ENCODE data around the gene PEX7. TPM values are rescaled to one million over a fixed set of nuclear protein-coding genes. Genes with fewer than 3 reads are reported as not detected.

Gene PEX7
- total and polyA plus RNA-seq, 2 of the 8 experiments (the other 6 are each of a cell fraction or from before 2014, with no cell fraction given), result 6.4 to 11.0 TPM

GRCh38 chr6:136945711-136946121, 123.3 kb downstream of the PEX7 start (continued):
- TF ChIP-seq BRCA1 (IDR thresholded peaks at IDR 0.05; ENCODE audit: low read depth, low read length) (no peak), CHD7 (IDR thresholded peaks at IDR 0.05; ENCODE audit: insufficient replicate concordance, low read length) (no peak)

All from H1 (cell line).